Cortex of kidney (tissue), 1 donor: ENCODE measurements around the gene DMD.
"Not testable (repeated sequence)": the region's sequence is repeated elsewhere in the genome, so short reads cannot be mapped to it uniquely, and the experiment has no call there.

Source experiments
- DNase-seq: peaks from one replicate; lab custom pipeline; 2025; lab: John Stamatoyannopoulos, UW

The DMD gene

GRCh38 chrX:32599156-32599555 lies 612.2 kb downstream of the DMD start:
- DNase-seq, result no peak

DNA sequence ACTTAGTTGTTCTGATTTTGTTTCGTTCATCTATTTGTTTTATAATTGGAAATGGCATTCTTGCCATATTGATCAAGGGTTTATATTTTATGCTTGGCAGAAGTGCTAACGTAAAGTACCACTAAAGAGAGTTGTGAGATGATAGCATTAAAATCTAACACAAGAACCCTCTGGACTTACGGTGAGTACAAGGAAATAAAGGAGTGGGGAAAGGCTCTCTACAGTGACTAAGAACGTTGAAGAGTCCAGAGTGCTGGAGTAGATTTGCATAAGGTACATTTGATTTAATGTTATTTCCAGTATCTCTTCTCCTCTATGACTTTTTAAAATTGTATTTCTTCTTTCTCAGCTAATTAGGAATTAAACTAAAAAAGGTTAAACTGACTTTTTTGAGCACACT lies 612.6 kb downstream of the DMD start:
- no peak for DNase-seq

DNA sequence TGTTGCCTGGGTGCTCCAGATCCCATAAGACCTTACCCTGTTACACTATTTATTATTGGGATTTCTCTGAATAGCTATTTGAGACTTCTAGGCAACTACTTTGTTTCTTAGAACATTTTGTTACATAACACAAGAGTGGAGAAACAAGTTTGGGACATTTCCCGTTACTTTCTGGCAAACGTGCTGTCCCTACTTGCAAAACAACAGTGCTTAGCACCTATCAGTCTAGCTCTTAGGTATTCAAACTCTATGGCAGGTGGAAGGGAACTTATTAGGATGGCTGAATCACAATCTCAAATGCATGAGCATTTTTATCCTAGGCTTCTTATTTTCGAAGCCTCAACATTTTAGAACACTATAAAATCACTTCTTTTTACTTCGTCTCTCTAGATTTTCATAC lies 613.6 kb downstream of the DMD start:
- no peak for DNase-seq

- DNase-seq, result no peak
Observed at GRCh38 chrX:32592786-32593185, 618.6 kb downstream of the DMD start.

- DNase-seq, result no peak
Observed at GRCh38 chrX:32591589-32591988, 619.8 kb downstream of the DMD start.

DNA sequence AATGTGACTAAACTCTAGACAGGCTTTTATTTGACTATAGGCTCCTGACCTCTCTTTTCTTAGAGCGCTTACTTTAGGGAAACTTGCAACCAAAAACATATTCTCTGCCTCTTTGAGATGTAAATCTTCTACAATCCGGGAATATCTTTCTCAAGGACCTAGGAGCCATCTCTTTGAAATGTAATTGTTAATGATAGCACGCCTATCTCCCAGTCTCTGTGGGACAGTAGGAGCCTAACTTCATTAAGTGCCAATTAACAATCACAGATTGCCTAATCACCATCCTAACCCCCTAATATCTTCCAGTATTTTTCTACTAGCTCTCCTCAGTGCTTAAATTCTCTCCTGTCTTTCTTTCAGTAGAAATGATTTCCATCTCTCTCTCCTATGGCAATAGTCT lies 628.6 kb downstream of the DMD start:
- no peak for DNase-seq

- DNase-seq, result no peak
Observed at GRCh38 chrX:32576885-32577284, 634.5 kb downstream of the DMD start.

DNA sequence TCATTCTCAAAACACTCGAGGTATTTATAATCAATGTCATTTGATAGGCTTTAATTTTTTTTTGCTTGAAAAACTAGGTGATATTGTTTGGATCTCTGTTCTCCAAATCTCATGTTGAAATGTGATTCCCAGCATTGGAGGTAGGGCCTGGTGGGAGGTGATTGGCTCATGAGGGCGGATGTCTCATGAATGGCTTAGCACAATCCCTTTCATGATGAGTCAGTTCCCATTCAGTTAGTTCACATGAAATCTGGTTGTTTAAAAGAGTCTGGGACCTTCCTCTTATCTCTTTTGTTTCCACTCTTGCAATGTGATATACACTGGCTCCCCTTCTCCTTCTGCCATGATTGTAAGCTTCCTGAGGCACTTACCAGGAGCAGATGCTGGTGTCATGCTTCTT lies 638.7 kb downstream of the DMD start:
- DNase-seq, result no peak

DNA sequence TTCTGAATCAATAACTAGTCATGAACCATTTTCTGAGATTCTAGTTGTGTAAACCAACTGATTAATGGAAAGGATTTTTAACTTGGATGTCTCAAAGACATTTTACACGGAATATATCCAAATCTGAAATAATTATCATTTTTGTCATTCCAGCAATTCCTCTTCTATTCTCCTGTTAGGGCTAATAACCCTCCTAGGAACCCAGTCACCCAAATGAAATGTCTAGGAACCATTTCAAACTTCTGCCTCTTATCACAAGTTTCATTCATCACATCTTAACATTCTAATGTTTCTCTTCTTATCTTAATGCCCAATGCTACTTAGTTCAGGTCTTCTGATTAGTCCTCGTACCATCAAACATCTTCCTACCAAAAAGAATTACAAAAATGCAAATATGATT lies 639.8 kb downstream of the DMD start:
- DNase-seq, result no peak

- DNase-seq, result no peak
Observed at GRCh38 chrX:32562261-32562660, 649.1 kb downstream of the DMD start.

GRCh38 chrX:32545101-32545500 lies 666.2 kb downstream of the DMD start:
- no peak for DNase-seq

DNA sequence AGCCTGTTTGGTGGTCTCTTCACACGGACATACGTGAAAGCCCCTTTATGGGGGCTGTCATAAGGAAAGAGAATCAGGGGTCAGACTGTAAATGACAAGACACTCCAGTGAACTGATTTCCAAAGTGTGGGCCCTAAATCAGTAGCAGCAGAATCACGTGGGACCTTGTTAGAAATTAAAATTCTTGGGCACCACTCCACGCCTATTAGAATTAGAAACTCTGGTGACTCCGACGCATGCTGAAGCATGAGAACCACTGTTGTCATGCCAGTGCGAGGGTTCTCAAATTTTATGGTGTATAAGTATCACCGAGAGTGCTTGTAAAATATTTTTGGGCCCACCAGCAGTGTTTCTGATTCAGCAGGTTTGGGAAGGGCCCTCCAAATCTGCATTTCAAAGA lies 672.8 kb downstream of the DMD start:
- DNase-seq, result no peak

DNA sequence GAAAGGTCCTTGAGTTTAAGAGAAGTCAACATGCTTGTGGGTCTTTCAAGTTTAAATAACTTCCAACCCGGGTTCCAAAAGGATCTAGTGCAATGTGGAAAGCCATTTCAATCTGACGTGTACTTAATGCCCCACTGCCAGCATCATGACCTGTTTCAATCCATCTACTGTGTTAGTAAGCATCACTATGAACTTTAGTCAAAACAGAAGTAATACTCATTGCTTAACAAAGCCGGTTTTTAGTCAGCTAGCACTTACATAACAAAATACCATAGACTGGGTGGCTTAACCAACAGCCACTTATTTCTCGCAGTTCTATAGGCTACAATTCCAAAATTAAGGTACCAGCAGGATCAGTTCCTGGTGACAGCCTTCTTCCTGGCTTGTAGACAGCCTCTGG lies 677.5 kb downstream of the DMD start:
- DNase-seq, result no peak

GRCh38 chrX:32532262-32532661 lies 679.1 kb downstream of the DMD start:
- DNase-seq, result no peak

GRCh38 chrX:32530802-32531403 lies 680.4 kb downstream of the DMD start:
- DNase-seq, result no peak

- not testable (repeated sequence) for DNase-seq
Observed at GRCh38 chrX:32528451-32528850, 682.9 kb downstream of the DMD start.

GRCh38 chrX:32525234-32525633 lies 686.1 kb downstream of the DMD start:
- no peak for DNase-seq

DNA sequence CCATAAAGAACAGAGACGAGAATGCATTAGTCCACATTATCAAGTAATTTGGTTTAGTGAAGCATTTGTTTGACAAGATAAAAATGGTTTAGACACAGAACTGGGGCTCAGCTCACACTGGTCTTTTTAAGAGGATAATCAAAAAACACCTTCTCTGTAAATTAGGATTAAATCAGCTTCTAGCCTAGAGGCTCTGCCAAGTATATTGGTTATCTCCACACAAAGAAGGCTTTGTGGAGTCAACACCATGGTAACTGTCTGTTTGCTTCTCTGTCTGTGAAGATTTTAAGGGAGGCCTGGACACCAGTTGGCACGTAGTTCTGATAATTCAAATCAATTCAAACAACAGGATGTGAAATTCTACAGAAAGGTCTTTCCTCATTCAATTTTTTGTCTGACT lies 687.0 kb downstream of the DMD start:
- DNase-seq, result no peak

DNA sequence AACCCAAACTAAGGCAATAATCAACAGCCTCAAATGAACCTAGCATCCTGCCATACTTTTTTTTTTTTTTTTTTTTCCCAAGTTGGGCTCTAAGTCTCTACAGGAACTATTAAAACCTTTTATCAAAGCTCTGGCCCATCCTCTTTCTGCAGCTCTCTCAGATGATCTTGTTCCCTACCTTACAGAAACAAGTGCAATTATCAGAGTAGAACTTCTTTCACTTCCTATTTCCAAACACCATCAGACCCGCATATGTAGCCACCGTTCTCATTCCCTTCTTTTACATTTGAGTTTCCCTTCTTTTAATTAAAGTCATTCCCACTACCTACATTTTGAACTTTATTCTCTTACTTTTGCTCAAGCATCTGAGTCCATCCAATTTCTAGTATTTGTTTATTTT lies 690.6 kb downstream of the DMD start:
- no peak for DNase-seq

- DNase-seq, result no peak
Observed at GRCh38 chrX:32514986-32515385, 696.4 kb downstream of the DMD start.

GRCh38 chrX:32501606-32502005 lies 709.7 kb downstream of the DMD start:
- DNase-seq, result no peak

- DNase-seq, result no peak
Observed at GRCh38 chrX:32496671-32497070, 714.7 kb downstream of the DMD start.

GRCh38 chrX:32495855-32496254 lies 715.5 kb downstream of the DMD start:
- DNase-seq, result no peak

DNA sequence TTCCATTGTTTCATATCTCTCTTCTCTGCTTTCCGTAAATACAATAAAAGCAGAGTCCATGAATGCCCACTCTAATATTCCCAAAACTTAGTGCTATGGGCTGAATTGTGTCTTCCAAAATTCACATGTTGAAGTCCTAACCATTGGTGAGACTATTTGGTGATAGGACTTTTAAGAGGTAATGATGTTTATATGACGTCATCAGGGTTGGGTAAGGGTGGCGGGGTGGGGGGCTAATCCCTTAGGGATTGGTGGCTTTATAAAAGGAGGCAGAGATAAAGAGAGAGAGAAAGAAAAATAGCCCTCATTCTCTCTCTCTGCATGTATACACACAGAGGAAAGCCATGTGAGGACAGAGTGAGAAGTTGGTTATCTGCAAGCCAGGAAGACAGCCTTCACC lies 722.2 kb downstream of the DMD start:
- DNase-seq, result no peak
